Bronchus fibroblast of lung (primary cell): ENCODE data around the gene HYAL2. TPM values are rescaled to one million over a fixed set of nuclear protein-coding genes. Genes with fewer than 3 reads are reported as not detected.

ENCODE experiments used
- total RNA-seq: library from RNA; depleted of rRNA; stranded (reverse); fragments of >200 nt; gene quantifications from 2 replicates; pipeline ENCODE4 v1.2.3, GENCODE V29; 2015

Gene HYAL2
- total RNA-seq: 82.4 and 84.6 TPM in 2 replicates

DNA sequence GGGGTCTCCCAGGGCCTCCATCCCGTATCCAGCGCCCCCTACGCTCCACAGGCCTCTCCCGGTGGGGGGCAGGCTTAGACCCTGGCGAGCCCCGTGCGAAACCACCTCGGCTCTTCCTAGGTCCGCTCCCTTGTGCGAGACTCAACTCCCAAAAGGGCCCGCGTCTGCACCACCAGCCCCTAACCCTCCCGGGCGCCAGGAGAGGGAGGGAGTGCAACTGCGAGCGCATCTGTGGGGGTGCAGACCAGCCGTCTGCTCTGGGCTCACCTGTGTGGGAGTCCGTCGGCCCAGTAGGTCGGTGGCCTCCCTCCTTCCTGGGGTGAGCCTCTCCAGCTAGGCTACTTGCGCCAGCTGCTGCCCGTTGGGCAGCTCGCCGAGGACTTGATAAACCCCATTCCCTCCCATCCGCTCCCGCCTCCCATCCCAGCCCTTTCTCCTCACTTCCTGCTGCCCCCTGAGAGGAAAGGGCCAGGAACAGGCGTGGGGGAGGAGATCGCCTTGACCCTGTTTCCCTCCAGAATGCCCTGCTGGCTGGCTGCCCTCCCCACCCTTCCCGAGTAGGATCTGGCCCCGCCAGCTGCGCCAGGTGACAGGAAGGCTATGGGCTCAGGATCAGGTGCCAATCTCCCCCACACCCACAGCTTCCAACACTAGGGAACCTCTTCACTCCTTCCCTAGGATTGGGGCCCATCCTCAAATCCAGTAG is at the start of gene HYAL2:
Gene HYAL2 (minus strand): TSS at position 360 of the 706 bp plus-strand sequence. CDS start 2,256 bp downstream, outside the sequence.

DNA sequence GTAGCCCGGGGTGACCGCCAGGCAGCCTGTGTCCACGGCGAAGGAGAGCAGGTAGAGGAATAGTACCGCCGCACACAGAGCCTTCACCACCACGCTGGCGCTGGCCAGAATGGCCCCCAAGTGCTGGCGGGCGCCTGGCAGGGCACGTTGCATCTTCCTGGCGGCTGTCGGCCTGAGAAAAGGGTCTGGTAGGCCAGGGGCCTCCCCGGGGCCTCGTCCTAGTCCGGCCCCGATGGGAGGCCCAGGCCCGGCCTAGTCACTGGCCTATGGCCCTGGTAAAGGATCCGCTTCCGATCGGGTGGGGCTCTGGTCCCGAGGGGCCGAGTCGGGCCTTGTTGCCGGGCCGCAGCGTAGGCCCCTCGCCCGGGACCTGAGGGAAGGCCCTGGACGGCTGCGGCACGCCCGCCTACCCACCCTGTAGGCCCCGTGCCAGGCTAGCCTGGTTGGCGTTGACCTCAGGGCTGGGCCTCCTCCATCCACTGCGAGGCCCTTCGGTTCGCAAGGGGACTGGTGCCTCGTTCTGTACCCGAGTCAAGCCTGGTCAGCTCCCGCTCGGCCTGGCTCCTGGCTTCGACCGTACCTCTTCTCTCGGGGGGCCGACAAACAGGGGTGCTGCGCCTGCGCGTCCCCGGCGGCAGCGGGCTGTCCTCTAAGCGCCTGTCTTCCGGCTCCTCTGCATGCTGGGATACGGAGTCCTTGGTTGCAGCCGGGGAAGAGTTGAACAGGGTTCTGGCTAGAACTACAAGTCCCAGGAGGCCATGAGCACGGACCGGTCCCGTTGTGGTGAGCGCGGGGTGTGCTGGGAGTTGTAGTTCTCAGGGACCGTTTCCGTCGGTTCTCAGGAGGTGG is 36.6 kb upstream of the HYAL2 start, which contains the start of gene TMEM115:
Gene TMEM115 (minus strand): TSS at position 611 of the 849 bp plus-strand sequence. CDS start 458 bp downstream, at position 153.

GRCh38 chr3:50350527-50351322 is 28.2 kb upstream of the HYAL2 start, which contains the start of the genes CYB561D2 and NPRL2:
CYB561D2 (plus strand) TSS chr3:50350862; CDS start chr3:50351434, 572 bp downstream.
NPRL2 (minus strand) TSS chr3:50350775; CDS start chr3:50350652, 123 bp downstream.

DNA sequence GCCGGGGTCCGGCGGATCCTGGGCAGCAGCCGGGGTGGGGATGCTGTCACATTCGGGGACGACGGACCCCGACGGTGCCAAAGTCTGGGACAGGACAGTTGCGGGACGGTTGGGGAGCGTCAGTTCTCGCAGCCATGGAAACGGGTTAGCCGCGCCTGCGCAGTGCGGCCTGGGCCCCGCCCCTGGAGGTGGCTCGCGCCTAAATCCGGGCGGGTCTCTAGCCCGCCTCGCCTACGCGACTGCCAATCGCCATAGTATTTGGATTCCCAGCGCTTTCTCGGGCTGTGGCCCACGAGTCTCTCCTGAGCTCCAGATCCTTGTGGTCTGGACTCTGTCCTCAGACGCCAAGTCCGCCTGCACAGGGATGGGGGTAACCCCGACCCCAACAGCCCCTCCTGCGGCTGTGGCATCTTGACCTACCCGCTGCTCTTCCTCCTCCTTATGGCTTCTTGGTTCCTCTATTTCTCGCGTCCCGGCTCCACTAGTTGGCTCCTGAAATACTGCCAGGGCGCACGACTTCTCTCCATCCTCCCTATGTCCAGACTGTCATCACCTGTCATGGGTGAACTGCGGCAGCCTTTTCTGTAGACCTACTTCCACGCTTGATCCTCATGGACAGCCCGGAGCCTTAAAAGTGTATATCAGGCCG is 23.2 kb upstream of the HYAL2 start, which contains the start of gene ZMYND10:
Gene ZMYND10 (minus strand): TSS at position 147 of the 649 bp plus-strand sequence. CDS start 153 bp downstream, outside the sequence.

DNA sequence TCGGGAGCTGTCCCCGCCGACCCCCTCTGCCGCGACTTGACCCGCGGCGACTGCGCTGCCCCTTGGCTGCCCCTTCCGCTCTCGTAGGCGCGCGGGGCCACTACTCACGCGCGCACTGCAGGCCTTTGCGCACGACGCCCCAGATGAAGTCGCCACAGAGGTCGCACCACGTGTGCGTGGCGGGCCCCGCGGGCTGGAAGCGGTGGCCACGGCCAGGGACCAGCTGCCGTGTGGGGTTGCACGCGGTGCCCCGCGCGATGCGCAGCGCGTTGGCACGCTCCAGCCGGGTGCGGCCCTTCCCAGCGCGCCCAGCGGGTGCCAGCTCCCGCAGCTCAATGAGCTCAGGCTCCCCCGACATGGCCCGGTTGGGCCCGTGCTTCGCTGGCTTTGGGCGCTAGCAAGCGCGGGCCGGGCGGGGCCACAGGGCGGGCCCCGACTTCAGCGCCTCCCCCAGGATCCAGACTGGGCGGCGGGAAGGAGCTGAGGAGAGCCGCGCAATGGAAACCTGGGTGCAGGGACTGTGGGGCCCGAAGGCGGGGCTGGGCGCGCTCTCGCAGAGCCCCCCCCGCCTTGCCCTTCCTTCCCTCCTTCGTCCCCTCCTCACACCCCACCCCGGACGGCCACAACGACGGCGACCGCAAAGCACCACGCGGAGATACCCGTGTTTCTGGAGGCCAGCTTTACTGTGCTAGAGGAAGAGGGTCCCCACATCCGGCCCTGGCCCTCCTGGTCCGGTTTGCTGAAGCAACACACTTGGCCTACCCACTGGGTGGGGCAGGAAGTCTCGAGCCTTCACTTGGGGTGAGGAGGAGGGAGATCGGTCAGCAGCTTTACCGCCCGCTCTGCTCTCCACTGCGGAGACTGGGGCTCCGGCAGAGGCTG is 18.1 kb upstream of the HYAL2 start, which contains the start of gene RASSF1:
Gene RASSF1 (minus strand): TSS at position 389 of the 882 bp plus-strand sequence. CDS start 31 bp downstream, at position 358.

GRCh38 chr3:50327943-50328691 is 5.6 kb upstream of the HYAL2 start, which contains the start of gene TUSC2:
TUSC2 (minus strand) TSS chr3:50328223; CDS start chr3:50328099, 124 bp downstream.

GRCh38 chr3:50303013-50303815 is 19.3 kb downstream of the HYAL2 start, which contains the start of gene HYAL1:
HYAL1 (minus strand) TSS chr3:50303574; CDS start chr3:50302956, 618 bp downstream.

GRCh38 chr3:50298836-50299637 is 23.5 kb downstream of the HYAL2 start, which contains the start of the genes HYAL3 and NAA80:
HYAL3 (minus strand) TSS chr3:50299405; CDS start chr3:50295602, 3,803 bp downstream.
NAA80 (minus strand) TSS chr3:50299405; CDS start chr3:50297463, 1,942 bp downstream.

GRCh38 chr3:50292159-50293078 is 30.1 kb downstream of the HYAL2 start, which contains the start of gene IFRD2:
IFRD2 (minus strand) TSS chr3:50292429; CDS start chr3:50292274, 155 bp downstream.

DNA sequence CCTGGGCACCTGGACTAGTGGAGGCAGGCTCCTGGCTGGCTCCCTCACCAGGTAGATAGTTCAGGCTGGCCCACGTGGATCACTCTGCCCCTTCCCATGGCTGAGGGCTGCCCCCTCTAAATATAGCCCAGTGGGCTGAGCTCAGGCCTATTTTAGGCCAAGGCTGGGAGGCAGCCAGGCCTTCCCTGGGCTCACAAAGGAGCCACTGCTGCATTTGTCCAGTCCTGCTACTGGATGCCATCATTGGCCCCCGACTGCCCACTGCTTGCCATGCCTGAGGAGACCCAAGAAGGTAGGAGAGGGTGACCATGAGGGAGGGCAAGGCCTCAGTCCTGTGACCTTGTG is 43.7 kb downstream of the HYAL2 start, which contains the start of gene LSMEM2:
Gene LSMEM2 (plus strand): TSS at position 208 of the 345 bp plus-strand sequence. CDS start 27 bp downstream, at position 235.

GRCh38 chr3:50268703-50269451 is 53.7 kb downstream of the HYAL2 start, which contains the start of gene SEMA3B:
SEMA3B (plus strand) TSS chr3:50269147; CDS start chr3:50269241, 94 bp downstream.

